Astrocyte (in vitro differentiated cells and primary cell): ENCODE measurements around the gene OR52B4.

Experiments used
- EZH2 ChIP-seq: IDR thresholded peaks from 2 replicates; pipeline ENCODE4 v1.6.1; 2012; ENCODE audit warnings: mild to moderate bottlenecking, low read length, inconsistent platforms; ENCODE audit not compliant: insufficient read depth
- TF ChIP-seq, protein P1 (sequence below): IDR thresholded peaks from 2 replicates; pipeline ENCODE4 v1.5.1; 2011; ENCODE audit warnings: low read depth, mild to moderate bottlenecking, inconsistent platforms, low read length, moderate library complexity; ENCODE audit not compliant: insufficient read depth

DNA sequence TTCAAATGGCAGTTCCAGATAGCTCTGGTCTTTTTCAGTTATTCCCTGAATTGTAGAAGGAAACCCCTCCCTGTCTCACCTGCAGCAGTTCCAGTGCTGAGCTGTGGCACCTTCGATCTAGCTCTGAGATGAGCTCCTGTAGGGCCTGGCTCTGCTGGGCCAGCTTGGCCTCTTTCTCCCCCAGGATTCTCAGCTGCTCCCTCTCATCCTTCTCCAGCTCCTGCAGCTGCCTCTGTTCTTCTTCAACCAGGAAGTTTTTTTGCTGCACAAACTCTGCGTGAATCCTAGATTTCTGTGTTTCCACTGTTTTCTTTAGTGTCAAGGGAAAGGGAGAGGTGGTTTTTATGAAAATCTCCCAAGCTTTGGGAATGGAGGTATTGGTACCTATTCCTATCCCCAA, 20.0 kb upstream of the OR52B4 start:
- TF ChIP-seq, protein P1, sequence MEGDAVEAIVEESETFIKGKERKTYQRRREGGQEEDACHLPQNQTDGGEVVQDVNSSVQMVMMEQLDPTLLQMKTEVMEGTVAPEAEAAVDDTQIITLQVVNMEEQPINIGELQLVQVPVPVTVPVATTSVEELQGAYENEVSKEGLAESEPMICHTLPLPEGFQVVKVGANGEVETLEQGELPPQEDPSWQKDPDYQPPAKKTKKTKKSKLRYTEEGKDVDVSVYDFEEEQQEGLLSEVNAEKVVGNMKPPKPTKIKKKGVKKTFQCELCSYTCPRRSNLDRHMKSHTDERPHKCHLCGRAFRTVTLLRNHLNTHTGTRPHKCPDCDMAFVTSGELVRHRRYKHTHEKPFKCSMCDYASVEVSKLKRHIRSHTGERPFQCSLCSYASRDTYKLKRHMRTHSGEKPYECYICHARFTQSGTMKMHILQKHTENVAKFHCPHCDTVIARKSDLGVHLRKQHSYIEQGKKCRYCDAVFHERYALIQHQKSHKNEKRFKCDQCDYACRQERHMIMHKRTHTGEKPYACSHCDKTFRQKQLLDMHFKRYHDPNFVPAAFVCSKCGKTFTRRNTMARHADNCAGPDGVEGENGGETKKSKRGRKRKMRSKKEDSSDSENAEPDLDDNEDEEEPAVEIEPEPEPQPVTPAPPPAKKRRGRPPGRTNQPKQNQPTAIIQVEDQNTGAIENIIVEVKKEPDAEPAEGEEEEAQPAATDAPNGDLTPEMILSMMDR = no peak
- no peak for TF ChIP-seq EZH2
